Mesothelial cell of epicardium (in vitro differentiated cells): ENCODE results near the gene ERCC6L2. TPM values are rescaled to one million over a fixed set of nuclear protein-coding genes. Genes with fewer than 3 reads are reported as not detected.

Experiments used
- DNase-seq, 2 experiments: peaks; one replicate each; pipeline ENCODE4 v3.0.0; 2021; ENCODE audit warnings: low spot score in 2 of 2; ENCODE audit not compliant: unreplicated experiment in 2 of 2
- H3K27ac Mint-ChIP-seq: 2 replicates; pipeline ENCODE4 v1.8.0; 2021; ENCODE audit warnings: mixed read lengths
- H3K27me3 Mint-ChIP-seq: 2 replicates; pipeline ENCODE4 v1.8.0; 2021; ENCODE audit warnings: low read depth, mixed read lengths
- H3K36me3 Mint-ChIP-seq: 2 replicates; pipeline ENCODE4 v1.8.0; 2021; ENCODE audit warnings: mixed read lengths
- H3K4me1 Mint-ChIP-seq: 2 replicates; pipeline ENCODE4 v1.8.0; 2021; ENCODE audit warnings: mixed read lengths
- H3K4me3 Mint-ChIP-seq: 2 replicates; pipeline ENCODE4 v1.8.0; 2021; ENCODE audit warnings: mild to moderate bottlenecking, moderate library complexity, mixed read lengths
- H3K9me3 Mint-ChIP-seq: 2 replicates; pipeline ENCODE4 v1.8.0; 2021; ENCODE audit warnings: mixed read lengths
- total RNA-seq: library from RNA; stranded (reverse); gene quantifications from 3 replicates; pipeline ENCODE4 v1.2.1, GENCODE V29; 2021
- TF ChIP-seq, protein P1 (sequence below): fragments of 200-600 bp; sonication (generic); IDR thresholded peaks from one replicate; pipeline ENCODE4 v1.5.0; 2021; ENCODE audit warnings: antibody characterized with exemption; ENCODE audit not compliant: unreplicated experiment

Gene ERCC6L2
- total RNA-seq, 1 donor from 2014 or later: 63.1 TPM

DNA sequence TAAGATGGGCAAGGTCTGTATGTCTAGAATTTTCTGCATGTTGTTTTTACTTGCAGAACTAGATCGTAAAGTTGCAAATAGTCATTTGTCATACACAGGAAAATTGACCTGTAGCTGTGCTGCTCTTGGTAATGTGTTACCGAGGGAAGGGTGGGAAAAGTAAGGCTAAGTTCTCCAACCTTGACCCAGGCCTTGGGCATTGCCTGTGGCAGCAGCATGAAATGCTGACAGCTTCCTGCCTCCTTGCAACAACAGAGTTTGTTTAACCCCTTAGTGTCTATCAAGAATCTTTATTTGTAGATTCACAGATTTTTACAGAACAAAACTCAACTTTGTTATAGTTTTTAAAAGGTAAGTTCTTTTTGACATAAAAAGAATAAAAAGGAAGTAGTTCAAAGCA is 48.3 kb downstream of the ERCC6L2 start:
- H3K36me3 Mint-ChIP-seq: peaks cover 47% of the 10 kb centered on the region
- H3K27me3 Mint-ChIP-seq: no peaks in the 10 kb centered on the region
- H3K9me3 Mint-ChIP-seq: peaks cover 4% of the 10 kb centered on the region
- TF ChIP-seq, protein P1, sequence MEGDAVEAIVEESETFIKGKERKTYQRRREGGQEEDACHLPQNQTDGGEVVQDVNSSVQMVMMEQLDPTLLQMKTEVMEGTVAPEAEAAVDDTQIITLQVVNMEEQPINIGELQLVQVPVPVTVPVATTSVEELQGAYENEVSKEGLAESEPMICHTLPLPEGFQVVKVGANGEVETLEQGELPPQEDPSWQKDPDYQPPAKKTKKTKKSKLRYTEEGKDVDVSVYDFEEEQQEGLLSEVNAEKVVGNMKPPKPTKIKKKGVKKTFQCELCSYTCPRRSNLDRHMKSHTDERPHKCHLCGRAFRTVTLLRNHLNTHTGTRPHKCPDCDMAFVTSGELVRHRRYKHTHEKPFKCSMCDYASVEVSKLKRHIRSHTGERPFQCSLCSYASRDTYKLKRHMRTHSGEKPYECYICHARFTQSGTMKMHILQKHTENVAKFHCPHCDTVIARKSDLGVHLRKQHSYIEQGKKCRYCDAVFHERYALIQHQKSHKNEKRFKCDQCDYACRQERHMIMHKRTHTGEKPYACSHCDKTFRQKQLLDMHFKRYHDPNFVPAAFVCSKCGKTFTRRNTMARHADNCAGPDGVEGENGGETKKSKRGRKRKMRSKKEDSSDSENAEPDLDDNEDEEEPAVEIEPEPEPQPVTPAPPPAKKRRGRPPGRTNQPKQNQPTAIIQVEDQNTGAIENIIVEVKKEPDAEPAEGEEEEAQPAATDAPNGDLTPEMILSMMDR: no peak
- no peak overlapping the region for H3K4me3 Mint-ChIP-seq
- no peak for DNase-seq
- no peak overlapping the region for H3K27ac Mint-ChIP-seq
- peaks cover 8% of the 10 kb centered on the region for H3K4me1 Mint-ChIP-seq

DNA sequence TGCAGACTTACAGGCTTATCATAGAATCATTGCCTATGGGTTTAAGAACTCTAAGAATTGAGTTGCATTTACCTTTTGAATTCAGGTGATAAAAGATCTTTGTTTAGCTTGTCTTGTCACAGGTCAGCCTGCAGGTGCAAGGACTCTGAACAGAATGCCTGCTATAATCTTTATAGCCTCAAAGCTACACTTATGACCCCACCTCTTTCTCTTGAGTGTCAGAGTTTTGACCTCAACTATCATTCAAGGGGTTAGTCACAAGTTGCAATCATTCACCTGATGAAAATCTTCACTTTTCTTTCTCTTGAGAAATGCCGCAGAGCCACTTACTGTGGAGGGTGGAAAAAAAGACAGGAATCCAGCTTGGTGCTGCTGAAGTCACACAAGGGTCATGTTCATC is 49.5 kb downstream of the ERCC6L2 start:
- Mint-ChIP-seq H3K36me3 (peaks cover 46% of the 10 kb centered on the region), H3K4me1 (peaks cover 8% of the 10 kb centered on the region), H3K27me3 (no peaks in the 10 kb centered on the region), H3K4me3 (no peak overlapping the region), H3K9me3 (peaks cover 4% of the 10 kb centered on the region), H3K27ac (no peak overlapping the region)
- DNase-seq: no peak
- TF ChIP-seq, protein P1: no peak

DNA sequence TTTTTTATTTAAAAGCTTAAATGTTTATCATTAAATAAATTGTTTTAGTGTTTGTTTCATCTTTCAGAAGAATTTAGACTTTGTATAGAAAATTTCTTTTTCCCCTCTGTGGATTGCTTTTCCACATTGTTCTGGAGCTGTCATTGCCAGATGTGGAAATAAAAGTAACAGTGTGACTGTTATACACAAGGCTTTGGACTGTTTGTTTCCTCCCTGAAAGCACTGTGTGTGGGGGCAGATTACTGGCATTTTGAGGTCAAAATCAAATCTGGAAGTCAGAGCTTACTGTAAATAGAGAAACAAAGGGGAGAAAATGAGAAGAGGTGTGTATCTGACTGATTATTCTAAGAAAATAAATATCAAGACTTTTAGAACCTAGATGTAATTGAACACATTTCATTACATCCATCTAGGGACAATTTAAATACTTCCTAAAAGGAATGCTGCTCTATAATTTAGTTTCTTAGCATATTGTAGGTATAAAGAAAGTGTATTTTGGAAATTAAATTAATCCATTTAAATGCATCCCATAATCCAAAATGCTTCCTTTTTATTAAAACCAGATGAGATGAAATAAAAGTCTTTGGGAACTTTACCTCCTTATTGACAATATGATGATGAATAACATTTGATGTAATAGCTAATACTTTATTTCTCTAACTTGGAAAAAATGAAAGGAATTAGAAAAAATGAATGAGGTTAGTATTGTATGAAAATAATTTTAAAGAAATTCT is 51.9 kb downstream of the ERCC6L2 start:
- H3K4me3 Mint-ChIP-seq: no peak overlapping the region
- peaks cover 53% of the 10 kb centered on the region for H3K36me3 Mint-ChIP-seq
- H3K9me3 Mint-ChIP-seq: no peaks in the 10 kb centered on the region
- no peaks in the 10 kb centered on the region for H3K27me3 Mint-ChIP-seq
- TF ChIP-seq, protein P1: no peak
- H3K27ac Mint-ChIP-seq: peak overlapping the region; percentile 11
- no peak for DNase-seq
- peaks cover 8% of the 10 kb centered on the region for H3K4me1 Mint-ChIP-seq

DNA sequence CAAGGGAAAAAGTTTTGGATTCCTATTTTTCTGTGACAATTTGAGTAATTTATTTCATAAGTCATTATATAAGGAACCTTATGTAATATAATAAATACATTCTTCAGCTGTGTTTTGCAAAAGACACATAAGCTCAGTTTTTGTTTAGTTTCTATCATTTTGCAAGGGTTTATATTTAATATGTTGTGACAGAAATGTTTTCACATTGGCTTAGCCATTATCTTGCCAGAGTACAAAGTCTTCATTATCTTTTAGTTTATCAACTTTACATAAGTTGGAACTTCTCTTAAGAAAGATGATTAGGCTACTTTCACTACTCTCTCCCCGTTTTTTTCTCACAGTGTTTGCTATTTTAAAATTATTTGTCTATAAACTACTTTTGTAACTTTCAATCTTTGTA is 54.8 kb downstream of the ERCC6L2 start:
- Mint-ChIP-seq H3K27ac (no peak overlapping the region), H3K36me3 (peaks cover 59% of the 10 kb centered on the region), H3K4me1 (peaks cover 1% of the 10 kb centered on the region), H3K27me3 (no peaks in the 10 kb centered on the region), H3K9me3 (peaks cover 2% of the 10 kb centered on the region), H3K4me3 (no peak overlapping the region)
- DNase-seq: no peak
- TF ChIP-seq, protein P1: no peak

DNA sequence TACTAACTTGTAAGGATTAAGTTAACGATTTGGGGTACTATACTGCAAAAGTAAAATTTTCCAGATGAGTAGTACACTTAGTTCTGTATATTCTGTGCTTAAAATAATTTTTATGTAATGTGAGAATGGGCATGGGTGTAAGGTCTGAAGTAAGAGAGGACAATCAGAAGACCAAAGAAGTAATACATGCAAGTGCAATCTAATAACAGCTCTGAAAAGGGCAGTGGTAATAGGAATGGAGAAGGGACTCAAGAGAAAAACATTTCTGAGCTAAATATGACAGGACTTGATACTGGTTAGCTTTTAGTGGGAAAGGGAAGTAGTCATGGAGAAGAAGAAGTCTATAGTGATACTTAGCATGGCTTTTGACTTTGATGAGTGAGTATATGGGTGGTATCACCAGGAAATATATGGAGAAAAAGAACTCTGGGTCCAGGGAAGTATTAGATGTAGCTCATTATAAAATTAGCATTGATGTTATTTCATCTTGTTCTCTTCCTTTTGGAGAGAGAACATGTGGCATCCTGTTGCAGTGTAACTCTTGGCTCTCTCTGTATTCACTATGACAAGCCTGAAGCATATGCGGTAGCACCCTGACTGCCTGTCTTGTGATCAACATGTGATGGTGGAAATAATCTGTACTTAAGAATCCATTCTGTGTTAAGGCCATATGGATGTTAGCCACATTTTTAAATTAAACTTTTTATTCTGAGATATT is 60.5 kb downstream of the ERCC6L2 start:
- Mint-ChIP-seq H3K4me3 (no peak overlapping the region), H3K4me1 (no peaks in the 10 kb centered on the region), H3K9me3 (peaks cover 45% of the 10 kb centered on the region), H3K27ac (no peak overlapping the region), H3K27me3 (no peaks in the 10 kb centered on the region), H3K36me3 (peaks cover 82% of the 10 kb centered on the region)
- TF ChIP-seq, protein P1: no peak
- DNase-seq: no peak
